GM23338 (cell line): ENCODE results near the gene RTF1.

Source experiments
- CREB1 ChIP-seq: fragments of 250-450 bp; sonication (Bioruptor Pico); IDR thresholded peaks from 2 replicates; pipeline ENCODE4 v1.5.0; 2020; ENCODE audit warnings: low read depth, mild to moderate bottlenecking, moderate library complexity
- EZH2 ChIP-seq: fragments of 200-600 bp; sonication (generic); IDR thresholded peaks from one replicate; pipeline ENCODE4 v1.8.0; 2017; ENCODE audit warnings: antibody characterized with exemption, mild to moderate bottlenecking, low read depth; ENCODE audit not compliant: unreplicated experiment
- EZH2phosphoT487 ChIP-seq: fragments of 200-600 bp; sonication (generic); IDR thresholded peaks from one replicate; pipeline ENCODE4 v1.8.1; 2018; ENCODE audit warnings: antibody characterized with exemption; ENCODE audit not compliant: unreplicated experiment
- NANOG ChIP-seq: IDR thresholded peaks from 2 replicates; pipeline ENCODE4 v1.6.1; 2016; ENCODE audit warnings: antibody characterized with exemption, borderline replicate concordance
- POLR2AphosphoS5 ChIP-seq: IDR thresholded peaks from 2 replicates; pipeline ENCODE4 v1.6.1; 2016; ENCODE audit warnings: antibody characterized with exemption, low read depth
- STAT1 ChIP-seq: IDR thresholded peaks from one replicate; pipeline ENCODE4 v1.6.1; 2016; ENCODE audit warnings: antibody characterized with exemption; ENCODE audit not compliant: unreplicated experiment
- ZNF114 ChIP-seq: fragments of 250-450 bp; sonication (Bioruptor Pico); IDR thresholded peaks from 2 replicates; pipeline ENCODE4 v1.5.0; 2020; ENCODE audit warnings: mild to moderate bottlenecking, moderate library complexity
- ZNF331 ChIP-seq: fragments of 250-450 bp; sonication (Bioruptor Pico); IDR thresholded peaks from 2 replicates; pipeline ENCODE4 v1.5.0; 2020; ENCODE audit warnings: low read depth, mild to moderate bottlenecking, moderate library complexity
- TF ChIP-seq, protein P1 (sequence below), 2 experiments: fragments of 200-600 bp in 1 of 2; sonication (generic) in 1 of 2; conservative IDR thresholded peaks; 2 replicates each; pipeline versions ENCODE4 v1.5.1 to v1.6.1; 2016 to 2017; ENCODE audit warnings: antibody characterized with exemption in 2 of 2, low read depth in 2 of 2, mild to moderate bottlenecking in 2 of 2, moderate library complexity in 1 of 2
- TF ChIP-seq, protein P2 (sequence below): IDR thresholded peaks from one replicate; pipeline ENCODE4 v1.6.1; 2018; ENCODE audit warnings: antibody characterized with exemption; ENCODE audit not compliant: unreplicated experiment
- TF ChIP-seq, protein P3 (sequence below): IDR thresholded peaks from 2 replicates; pipeline ENCODE4 v1.6.1; 2016; ENCODE audit warnings: antibody characterized with exemption
- TF ChIP-seq, protein P4 (sequence below): fragments of 250-450 bp; sonication (Bioruptor Pico); IDR thresholded peaks from 2 replicates; pipeline ENCODE4 v1.5.0; 2020; ENCODE audit warnings: mild to moderate bottlenecking, moderate library complexity

DNA sequence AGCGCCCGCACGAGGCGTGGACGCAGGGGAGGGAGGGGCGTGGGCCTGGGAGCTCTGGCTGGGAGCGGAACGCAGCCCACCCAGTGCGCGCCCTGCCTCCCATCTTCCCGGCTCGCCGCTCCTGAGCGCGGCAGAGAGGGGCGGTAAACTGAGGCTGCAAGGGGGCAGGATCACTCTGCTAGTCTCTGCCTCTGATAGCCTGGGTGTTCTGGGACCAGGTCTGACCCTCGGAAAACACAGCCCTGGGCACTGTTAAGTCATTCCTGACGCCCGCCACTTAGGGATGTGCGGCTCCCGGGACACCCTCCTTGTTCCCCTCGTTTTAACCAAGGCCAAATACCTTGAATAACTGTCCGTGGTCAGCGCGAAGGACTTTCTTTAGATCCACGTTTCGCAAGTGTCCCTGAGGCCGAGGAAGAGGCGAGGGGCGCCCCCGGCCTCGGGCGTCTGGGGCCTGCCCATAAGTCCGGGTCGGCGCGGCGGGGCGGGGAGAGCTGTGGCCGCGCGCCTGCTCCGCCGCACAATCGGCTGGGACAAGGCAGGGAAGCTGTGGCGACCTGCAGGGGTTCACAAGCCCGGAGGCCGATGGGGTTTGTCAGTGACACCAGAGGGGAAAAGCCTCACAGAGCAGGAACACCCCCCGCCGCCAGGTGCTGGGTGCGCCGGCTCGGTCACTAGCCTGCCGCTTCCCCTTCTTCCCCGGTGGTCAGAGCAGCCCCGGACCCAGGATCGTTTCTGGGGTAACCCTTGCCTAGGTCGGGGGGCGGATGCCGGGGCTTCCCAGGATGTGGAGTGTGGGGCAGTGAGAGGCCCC lies 78.2 kb downstream of the RTF1 start:
- TF ChIP-seq POLR2AphosphoS5 (no peak), EZH2 (peak; percentile 92), CREB1 (no peak), EZH2phosphoT487 (peak; percentile 65), STAT1 (no peak), ZNF114 (CRISPR knock-in tag) (no peak), ZNF331 (CRISPR knock-in tag) (no peak), NANOG (no peak)
- TF ChIP-seq, protein P1, sequence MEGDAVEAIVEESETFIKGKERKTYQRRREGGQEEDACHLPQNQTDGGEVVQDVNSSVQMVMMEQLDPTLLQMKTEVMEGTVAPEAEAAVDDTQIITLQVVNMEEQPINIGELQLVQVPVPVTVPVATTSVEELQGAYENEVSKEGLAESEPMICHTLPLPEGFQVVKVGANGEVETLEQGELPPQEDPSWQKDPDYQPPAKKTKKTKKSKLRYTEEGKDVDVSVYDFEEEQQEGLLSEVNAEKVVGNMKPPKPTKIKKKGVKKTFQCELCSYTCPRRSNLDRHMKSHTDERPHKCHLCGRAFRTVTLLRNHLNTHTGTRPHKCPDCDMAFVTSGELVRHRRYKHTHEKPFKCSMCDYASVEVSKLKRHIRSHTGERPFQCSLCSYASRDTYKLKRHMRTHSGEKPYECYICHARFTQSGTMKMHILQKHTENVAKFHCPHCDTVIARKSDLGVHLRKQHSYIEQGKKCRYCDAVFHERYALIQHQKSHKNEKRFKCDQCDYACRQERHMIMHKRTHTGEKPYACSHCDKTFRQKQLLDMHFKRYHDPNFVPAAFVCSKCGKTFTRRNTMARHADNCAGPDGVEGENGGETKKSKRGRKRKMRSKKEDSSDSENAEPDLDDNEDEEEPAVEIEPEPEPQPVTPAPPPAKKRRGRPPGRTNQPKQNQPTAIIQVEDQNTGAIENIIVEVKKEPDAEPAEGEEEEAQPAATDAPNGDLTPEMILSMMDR (conservative IDR thresholded peaks at IDR 0.05; ENCODE audit: low read depth in 2 of 2), result no peak
- TF ChIP-seq, protein P2, sequence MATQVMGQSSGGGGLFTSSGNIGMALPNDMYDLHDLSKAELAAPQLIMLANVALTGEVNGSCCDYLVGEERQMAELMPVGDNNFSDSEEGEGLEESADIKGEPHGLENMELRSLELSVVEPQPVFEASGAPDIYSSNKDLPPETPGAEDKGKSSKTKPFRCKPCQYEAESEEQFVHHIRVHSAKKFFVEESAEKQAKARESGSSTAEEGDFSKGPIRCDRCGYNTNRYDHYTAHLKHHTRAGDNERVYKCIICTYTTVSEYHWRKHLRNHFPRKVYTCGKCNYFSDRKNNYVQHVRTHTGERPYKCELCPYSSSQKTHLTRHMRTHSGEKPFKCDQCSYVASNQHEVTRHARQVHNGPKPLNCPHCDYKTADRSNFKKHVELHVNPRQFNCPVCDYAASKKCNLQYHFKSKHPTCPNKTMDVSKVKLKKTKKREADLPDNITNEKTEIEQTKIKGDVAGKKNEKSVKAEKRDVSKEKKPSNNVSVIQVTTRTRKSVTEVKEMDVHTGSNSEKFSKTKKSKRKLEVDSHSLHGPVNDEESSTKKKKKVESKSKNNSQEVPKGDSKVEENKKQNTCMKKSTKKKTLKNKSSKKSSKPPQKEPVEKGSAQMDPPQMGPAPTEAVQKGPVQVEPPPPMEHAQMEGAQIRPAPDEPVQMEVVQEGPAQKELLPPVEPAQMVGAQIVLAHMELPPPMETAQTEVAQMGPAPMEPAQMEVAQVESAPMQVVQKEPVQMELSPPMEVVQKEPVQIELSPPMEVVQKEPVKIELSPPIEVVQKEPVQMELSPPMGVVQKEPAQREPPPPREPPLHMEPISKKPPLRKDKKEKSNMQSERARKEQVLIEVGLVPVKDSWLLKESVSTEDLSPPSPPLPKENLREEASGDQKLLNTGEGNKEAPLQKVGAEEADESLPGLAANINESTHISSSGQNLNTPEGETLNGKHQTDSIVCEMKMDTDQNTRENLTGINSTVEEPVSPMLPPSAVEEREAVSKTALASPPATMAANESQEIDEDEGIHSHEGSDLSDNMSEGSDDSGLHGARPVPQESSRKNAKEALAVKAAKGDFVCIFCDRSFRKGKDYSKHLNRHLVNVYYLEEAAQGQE, result no peak
- TF ChIP-seq, protein P3, sequence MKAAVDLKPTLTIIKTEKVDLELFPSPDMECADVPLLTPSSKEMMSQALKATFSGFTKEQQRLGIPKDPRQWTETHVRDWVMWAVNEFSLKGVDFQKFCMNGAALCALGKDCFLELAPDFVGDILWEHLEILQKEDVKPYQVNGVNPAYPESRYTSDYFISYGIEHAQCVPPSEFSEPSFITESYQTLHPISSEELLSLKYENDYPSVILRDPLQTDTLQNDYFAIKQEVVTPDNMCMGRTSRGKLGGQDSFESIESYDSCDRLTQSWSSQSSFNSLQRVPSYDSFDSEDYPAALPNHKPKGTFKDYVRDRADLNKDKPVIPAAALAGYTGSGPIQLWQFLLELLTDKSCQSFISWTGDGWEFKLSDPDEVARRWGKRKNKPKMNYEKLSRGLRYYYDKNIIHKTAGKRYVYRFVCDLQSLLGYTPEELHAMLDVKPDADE, result no peak
- TF ChIP-seq, protein P4, sequence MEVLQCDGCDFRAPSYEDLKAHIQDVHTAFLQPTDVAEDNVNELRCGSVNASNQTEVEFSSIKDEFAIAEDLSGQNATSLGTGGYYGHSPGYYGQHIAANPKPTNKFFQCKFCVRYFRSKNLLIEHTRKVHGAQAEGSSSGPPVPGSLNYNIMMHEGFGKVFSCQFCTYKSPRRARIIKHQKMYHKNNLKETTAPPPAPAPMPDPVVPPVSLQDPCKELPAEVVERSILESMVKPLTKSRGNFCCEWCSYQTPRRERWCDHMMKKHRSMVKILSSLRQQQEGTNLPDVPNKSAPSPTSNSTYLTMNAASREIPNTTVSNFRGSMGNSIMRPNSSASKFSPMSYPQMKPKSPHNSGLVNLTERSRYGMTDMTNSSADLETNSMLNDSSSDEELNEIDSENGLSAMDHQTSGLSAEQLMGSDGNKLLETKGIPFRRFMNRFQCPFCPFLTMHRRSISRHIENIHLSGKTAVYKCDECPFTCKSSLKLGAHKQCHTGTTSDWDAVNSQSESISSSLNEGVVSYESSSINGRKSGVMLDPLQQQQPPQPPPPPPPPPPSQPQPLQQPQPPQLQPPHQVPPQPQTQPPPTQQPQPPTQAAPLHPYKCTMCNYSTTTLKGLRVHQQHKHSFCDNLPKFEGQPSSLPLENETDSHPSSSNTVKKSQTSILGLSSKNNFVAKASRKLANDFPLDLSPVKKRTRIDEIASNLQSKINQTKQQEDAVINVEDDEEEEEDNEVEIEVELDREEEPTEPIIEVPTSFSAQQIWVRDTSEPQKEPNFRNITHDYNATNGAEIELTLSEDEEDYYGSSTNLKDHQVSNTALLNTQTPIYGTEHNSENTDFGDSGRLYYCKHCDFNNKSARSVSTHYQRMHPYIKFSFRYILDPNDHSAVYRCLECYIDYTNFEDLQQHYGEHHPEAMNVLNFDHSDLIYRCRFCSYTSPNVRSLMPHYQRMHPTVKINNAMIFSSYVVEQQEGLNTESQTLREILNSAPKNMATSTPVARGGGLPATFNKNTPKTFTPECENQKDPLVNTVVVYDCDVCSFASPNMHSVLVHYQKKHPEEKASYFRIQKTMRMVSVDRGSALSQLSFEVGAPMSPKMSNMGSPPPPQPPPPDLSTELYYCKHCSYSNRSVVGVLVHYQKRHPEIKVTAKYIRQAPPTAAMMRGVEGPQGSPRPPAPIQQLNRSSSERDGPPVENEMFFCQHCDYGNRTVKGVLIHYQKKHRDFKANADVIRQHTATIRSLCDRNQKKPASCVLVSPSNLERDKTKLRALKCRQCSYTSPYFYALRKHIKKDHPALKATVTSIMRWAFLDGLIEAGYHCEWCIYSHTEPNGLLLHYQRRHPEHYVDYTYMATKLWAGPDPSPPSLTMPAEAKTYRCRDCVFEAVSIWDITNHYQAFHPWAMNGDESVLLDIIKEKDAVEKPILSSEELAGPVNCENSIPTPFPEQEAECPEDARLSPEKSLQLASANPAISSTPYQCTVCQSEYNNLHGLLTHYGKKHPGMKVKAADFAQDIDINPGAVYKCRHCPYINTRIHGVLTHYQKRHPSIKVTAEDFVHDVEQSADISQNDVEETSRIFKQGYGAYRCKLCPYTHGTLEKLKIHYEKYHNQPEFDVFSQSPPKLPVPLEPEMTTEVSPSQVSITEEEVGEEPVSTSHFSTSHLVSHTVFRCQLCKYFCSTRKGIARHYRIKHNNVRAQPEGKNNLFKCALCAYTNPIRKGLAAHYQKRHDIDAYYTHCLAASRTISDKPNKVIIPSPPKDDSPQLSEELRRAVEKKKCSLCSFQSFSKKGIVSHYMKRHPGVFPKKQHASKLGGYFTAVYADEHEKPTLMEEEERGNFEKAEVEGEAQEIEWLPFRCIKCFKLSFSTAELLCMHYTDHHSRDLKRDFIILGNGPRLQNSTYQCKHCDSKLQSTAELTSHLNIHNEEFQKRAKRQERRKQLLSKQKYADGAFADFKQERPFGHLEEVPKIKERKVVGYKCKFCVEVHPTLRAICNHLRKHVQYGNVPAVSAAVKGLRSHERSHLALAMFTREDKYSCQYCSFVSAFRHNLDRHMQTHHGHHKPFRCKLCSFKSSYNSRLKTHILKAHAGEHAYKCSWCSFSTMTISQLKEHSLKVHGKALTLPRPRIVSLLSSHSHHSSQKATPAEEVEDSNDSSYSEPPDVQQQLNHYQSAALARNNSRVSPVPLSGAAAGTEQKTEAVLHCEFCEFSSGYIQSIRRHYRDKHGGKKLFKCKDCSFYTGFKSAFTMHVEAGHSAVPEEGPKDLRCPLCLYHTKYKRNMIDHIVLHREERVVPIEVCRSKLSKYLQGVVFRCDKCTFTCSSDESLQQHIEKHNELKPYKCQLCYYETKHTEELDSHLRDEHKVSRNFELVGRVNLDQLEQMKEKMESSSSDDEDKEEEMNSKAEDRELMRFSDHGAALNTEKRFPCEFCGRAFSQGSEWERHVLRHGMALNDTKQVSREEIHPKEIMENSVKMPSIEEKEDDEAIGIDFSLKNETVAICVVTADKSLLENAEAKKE (CRISPR knock-in tag), result no peak
